NOMO-1 treated with dmso at 0.1 percent for 144 hours (cell line): ENCODE results near the gene CACTIN.

Experiments
- DNase-seq: peaks from one replicate; lab custom pipeline; 2025; ENCODE audit not compliant: unreplicated experiment; lab: John Stamatoyannopoulos, UW

The CACTIN gene

GRCh38 chr19:3646336-3647092 is 19.9 kb upstream of the CACTIN start:
- no peak for DNase-seq

- DNase-seq, result no peak
Observed at GRCh38 chr19:3645726-3646125, 19.1 kb upstream of the CACTIN start.

GRCh38 chr19:3645067-3645396 is 18.4 kb upstream of the CACTIN start:
- no peak for DNase-seq

- DNase-seq, result no peak
Observed at GRCh38 chr19:3644351-3645066, 17.9 kb upstream of the CACTIN start.

GRCh38 chr19:3643674-3644313 is 17.2 kb upstream of the CACTIN start:
- no peak for DNase-seq

GRCh38 chr19:3642987-3643673 is 16.5 kb upstream of the CACTIN start:
- DNase-seq, result no peak

- no peak for DNase-seq
Observed at GRCh38 chr19:3642296-3642695, 15.7 kb upstream of the CACTIN start.

GRCh38 chr19:3641515-3642269 is 15.1 kb upstream of the CACTIN start:
- DNase-seq, result no peak

GRCh38 chr19:3639479-3639878 is 12.9 kb upstream of the CACTIN start:
- no peak for DNase-seq

- DNase-seq, result no peak
Observed at GRCh38 chr19:3638208-3639193, 11.9 kb upstream of the CACTIN start.

GRCh38 chr19:3637621-3638020 is 11.0 kb upstream of the CACTIN start:
- no peak for DNase-seq

GRCh38 chr19:3636962-3637361 is 10.4 kb upstream of the CACTIN start:
- DNase-seq, result no peak

GRCh38 chr19:3636506-3636905 is 9.9 kb upstream of the CACTIN start:
- no peak for DNase-seq

- DNase-seq, result no peak
Observed at GRCh38 chr19:3634496-3635045, 8.0 kb upstream of the CACTIN start.

GRCh38 chr19:3633559-3633988 is 7.0 kb upstream of the CACTIN start:
- no peak for DNase-seq

GRCh38 chr19:3632739-3633558 is 6.4 kb upstream of the CACTIN start:
- DNase-seq, result no peak

GRCh38 chr19:3632098-3632497 is 5.5 kb upstream of the CACTIN start:
- DNase-seq, result no peak

- no peak for DNase-seq
Observed at GRCh38 chr19:3631053-3631861, 4.7 kb upstream of the CACTIN start.
